HG02870 (cell line): ENCODE measurements around the gene PBXIP1.

Source experiments
- ATAC-seq: cut with Tn5 transposase; IDR thresholded peaks from one replicate; pipeline ENCODE4 v1.9.1; 2021; ENCODE audit warnings: mild to moderate bottlenecking, moderate library complexity; ENCODE audit not compliant: unreplicated experiment

PBXIP1 gene

DNA sequence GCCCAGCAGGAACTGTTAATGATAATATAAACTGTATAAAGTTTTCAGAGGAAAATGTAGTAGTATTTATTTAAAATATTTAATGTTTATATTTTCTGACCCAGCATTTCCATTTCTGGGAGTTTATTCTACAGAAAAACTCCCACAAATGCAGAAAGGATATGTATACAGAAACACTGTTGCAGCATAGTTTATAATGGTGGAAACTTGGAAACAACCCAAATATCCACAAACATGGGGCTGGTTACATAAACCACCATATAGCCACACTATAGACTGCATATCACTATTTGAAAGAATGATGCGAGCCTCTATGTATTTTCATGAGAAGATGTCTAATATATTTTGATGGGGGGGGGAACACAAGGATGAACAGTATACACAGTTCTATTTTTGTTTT, 54.3 kb downstream of the PBXIP1 start:
- no peak for ATAC-seq

DNA sequence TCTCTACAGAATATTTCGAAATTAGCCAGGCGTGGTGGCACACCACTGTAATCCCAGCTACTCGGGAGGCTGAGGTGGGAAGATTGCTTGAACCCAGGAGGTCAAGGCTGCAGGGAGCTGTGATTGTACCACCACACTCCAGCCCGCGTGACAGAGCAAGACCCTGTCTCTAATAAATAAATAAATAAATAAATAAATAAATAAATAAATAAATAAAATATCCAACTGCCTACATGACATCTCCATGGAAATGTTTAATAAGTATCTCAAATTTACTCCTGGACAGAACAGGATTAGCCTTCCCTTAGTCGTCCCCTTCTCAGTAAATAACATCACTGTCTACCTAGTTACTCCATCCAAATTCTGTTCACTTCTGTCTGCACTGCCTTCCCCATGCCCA, 56.9 kb downstream of the PBXIP1 start:
- ATAC-seq = no peak

DNA sequence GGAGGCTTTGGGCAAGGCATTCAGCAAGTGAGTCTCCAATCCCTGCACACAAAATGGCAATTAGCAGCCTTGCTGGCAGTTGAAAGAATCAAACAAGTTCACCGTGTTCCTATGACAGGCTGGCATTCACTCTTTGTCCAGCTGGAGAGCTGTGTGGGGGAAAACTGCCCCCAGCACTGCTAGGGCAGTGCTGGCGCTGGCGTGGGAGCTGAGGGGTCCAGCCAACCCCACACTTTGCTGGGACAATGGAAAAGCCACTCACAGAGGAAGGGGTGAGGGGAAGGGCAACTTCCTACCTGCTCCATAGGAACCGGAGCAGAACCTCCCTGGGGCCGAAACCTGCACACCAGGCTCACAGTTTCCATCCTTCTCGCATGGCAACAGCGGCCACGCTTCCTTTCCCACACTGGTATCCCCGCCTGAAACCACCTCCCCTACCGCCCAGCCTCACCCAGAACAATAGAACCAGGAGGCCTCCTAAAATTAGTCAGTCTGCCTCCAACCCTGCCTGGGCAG, 59.1 kb downstream of the PBXIP1 start:
- ATAC-seq = no peak

DNA sequence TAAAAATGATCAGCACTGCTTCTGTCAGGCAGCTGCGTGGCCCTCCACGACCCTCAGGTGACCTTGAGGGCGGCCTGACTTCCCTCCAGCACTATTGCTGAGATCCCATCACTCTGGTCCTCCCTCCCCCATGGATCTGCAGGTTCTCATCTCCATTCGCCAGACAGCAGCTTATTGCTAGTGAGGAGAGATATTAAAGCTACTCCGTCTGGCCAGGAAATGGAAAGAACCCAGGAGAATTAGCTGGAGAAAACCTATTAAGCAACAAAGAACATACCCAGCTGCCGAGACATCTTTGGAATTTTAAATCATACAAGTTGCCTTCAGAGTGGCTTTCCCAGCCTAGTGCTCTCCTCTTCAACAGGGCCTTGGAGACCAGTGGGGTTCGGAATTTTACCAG, 60.1 kb downstream of the PBXIP1 start:
- ATAC-seq = no peak
